Measurements from ENCODE around the gene AP2A1.

DNA sequence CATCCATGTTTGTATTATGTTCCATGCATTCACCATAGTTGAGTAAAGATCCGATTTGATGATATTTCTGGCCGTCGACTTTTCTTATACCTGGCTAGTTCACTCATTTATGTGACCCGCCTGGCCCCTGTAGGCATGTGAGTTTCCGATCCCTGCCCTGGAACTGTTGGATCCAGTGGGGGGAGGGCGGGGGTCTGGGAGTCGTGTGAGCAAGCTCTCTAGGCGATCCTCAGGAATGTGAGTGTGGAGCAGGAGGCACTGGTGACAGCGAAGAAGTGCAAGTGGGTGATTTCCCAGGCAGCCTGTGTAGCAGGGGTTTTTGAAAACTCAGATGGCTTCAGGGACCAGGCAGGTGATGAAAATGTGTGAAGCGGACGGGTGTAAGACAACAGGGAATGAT, 73.5 kb downstream of the AP2A1 start:
- TF ChIP-seq, protein P1, sequence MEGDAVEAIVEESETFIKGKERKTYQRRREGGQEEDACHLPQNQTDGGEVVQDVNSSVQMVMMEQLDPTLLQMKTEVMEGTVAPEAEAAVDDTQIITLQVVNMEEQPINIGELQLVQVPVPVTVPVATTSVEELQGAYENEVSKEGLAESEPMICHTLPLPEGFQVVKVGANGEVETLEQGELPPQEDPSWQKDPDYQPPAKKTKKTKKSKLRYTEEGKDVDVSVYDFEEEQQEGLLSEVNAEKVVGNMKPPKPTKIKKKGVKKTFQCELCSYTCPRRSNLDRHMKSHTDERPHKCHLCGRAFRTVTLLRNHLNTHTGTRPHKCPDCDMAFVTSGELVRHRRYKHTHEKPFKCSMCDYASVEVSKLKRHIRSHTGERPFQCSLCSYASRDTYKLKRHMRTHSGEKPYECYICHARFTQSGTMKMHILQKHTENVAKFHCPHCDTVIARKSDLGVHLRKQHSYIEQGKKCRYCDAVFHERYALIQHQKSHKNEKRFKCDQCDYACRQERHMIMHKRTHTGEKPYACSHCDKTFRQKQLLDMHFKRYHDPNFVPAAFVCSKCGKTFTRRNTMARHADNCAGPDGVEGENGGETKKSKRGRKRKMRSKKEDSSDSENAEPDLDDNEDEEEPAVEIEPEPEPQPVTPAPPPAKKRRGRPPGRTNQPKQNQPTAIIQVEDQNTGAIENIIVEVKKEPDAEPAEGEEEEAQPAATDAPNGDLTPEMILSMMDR (IDR thresholded peaks at IDR 0.05) = no peak
- TF ChIP-seq POLR2A (IDR thresholded peaks at IDR 0.05) = no peak

Data from right lobe of liver (tissue), 4 donors.